GM13976 (cell line): ENCODE results near the gene ECE2.

Source experiments
- DNase-seq: peaks from one replicate; pipeline ENCODE4 v3.0.0; 2012; ENCODE audit warnings: low spot score
- in situ Hi-C: fragments of 300-500 bp; cut with MboI; formaldehyde crosslinking; loops from one replicate; pipeline ENCODE4 v1.12.0; 2022; ENCODE audit warnings: low sequenced_read_pairs, mixed read lengths, inconsistent platforms; ENCODE audit not compliant: unreplicated experiment
- TF ChIP-seq, protein P1 (sequence below): IDR thresholded peaks from 2 replicates; pipeline ENCODE4 v1.5.1; 2012; ENCODE audit warnings: borderline replicate concordance, mild to moderate bottlenecking; ENCODE audit not compliant: insufficient read depth; ENCODE audit errors: extremely low read depth, missing control alignments, control extremely low read depth

ECE2 gene

GRCh38 chr3:184230603-184231528, 45.0 kb upstream of the ECE2 start:
- in situ Hi-C loops: loop anchor here (25.0 kb wide), 1 partner anchor 344 kb away; the partner anchor contains the start of gene PARL
- TF ChIP-seq, protein P1, sequence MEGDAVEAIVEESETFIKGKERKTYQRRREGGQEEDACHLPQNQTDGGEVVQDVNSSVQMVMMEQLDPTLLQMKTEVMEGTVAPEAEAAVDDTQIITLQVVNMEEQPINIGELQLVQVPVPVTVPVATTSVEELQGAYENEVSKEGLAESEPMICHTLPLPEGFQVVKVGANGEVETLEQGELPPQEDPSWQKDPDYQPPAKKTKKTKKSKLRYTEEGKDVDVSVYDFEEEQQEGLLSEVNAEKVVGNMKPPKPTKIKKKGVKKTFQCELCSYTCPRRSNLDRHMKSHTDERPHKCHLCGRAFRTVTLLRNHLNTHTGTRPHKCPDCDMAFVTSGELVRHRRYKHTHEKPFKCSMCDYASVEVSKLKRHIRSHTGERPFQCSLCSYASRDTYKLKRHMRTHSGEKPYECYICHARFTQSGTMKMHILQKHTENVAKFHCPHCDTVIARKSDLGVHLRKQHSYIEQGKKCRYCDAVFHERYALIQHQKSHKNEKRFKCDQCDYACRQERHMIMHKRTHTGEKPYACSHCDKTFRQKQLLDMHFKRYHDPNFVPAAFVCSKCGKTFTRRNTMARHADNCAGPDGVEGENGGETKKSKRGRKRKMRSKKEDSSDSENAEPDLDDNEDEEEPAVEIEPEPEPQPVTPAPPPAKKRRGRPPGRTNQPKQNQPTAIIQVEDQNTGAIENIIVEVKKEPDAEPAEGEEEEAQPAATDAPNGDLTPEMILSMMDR: no peak
- no peak for DNase-seq

GRCh38 chr3:184231671-184232070, 44.2 kb upstream of the ECE2 start:
- in situ Hi-C loops: loop anchor here (25.0 kb wide), 1 partner anchor 344 kb away; the partner anchor contains the start of gene PARL
- DNase-seq: no peak
- TF ChIP-seq, protein P1: no peak

- in situ Hi-C loops: loop anchor here (25.0 kb wide), 1 partner anchor 346 kb away; the partner anchor contains the start of gene PARL
Observed at GRCh38 chr3:184233127-184233843, 42.5 kb upstream of the ECE2 start.

DNA sequence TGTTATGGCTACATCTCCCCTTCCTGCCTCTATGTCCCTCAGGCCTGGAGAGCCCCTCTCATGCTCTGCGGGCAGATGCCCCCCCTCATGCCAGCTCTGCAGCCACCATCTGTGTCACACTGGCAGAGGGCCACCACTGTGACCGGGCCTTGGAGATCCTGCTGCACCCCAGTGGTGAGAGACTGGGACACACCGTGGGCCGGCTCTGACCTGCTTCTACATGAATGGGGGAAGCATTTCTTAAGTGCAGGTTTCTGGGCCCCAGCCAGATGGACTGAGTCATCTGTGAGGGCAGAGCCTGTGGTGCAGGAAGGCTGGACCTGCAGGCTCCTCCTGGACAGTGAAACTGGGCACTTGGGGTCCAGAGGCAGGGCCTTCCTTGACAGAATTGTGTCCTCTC, 41.6 kb upstream of the ECE2 start:
- in situ Hi-C loops: loop anchor here (25.0 kb wide), 1 partner anchor 347 kb away; the partner anchor contains the start of gene PARL
- DNase-seq: no peak
- TF ChIP-seq, protein P1: no peak

More at GRCh38 chr3:184233127-184233843, 42.5 kb upstream of the ECE2 start:
- peak; percentile 15 for DNase-seq
- TF ChIP-seq, protein P1: no peak

DNA sequence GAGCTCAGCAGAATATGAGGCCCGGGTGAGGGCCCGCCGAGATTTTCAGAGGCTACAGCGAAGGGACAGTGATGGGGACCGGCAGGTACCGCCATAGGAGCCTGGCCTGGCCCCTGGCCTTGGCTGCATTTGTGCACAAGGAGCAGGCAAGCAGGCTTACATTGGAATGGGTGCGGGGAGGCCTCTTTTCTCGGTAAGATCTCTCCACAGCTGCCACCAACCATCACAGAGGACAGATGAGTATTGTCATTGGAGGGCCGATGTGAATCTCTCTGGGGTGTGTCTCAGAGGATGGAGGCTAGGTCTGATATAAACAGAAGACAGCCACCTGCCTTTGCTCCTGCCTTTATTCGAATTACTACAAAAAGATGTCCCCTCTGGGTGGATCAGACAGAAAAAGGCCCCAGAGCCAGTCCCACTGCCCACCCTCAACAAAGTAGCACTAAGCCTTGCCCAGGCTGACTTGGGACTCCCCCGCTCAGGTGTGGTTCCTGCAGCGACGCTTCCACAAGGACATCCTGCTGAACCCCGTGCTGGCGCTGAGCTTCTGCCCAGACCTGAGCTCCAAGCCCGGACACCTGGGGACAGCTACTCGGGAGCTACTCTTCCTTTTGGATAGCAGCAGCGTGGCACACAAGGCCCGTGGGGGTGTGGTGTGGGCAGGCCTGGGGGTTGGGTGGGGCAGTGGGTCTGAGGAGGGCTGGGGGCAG, 41.0 kb upstream of the ECE2 start:
- TF ChIP-seq, protein P1: no peak
- in situ Hi-C loops: loop anchor here (25.0 kb wide), 1 partner anchor 348 kb away; the partner anchor contains the start of gene PARL
- DNase-seq: no peak

GRCh38 chr3:184235381-184236032, 40.3 kb upstream of the ECE2 start:
- TF ChIP-seq, protein P1: no peak
- DNase-seq: no peak
- in situ Hi-C loops: loop anchor here (25.0 kb wide), 1 partner anchor 348 kb away; the partner anchor contains the start of gene PARL
